ENCODE measurements around the gene PPP6C. TPM values are rescaled to one million over a fixed set of nuclear protein-coding genes. Genes with fewer than 3 reads are reported as not detected.

Gene PPP6C
- total and polyA plus RNA-seq, 2 donors (not counting 1 experiment from before 2014, with no cell fraction given) = 12.7 to 47.9 TPM

GRCh38 chr9:125153712-125154367 lies 35.8 kb downstream of the PPP6C start:
- Histone ChIP-seq H3K27ac (ENCODE audit: insufficient read depth, low read length) (no peak overlapping the region), H3K4me3 (replicated peaks in 1 of 4; ENCODE audit: control extremely low read depth in 1 of 4, insufficient read depth in 1 of 4, low read depth in 3 of 4, low read length in 4 of 4) (no peak overlapping the region), H4K20me1 (ENCODE audit: control insufficient read depth, extremely low read depth, insufficient read depth, low read length) (no peaks in the 10 kb centered on the region), H3K9me3 (ENCODE audit: control insufficient read depth, insufficient read depth, low read depth, low read length) (no peaks in the 10 kb centered on the region), H3K4me1 (ENCODE audit: control insufficient read depth, extremely low read depth, insufficient read depth, low read length) (no peaks in the 10 kb centered on the region), H2AFZ (ENCODE audit: low read length) (no peak overlapping the region), H3K79me2 (ENCODE audit: control insufficient read depth, insufficient read depth, low read length) (no peaks in the 10 kb centered on the region), H3K27me3 (ENCODE audit: control insufficient read depth, insufficient read depth, low read length) (no peaks in the 10 kb centered on the region), H3K36me3 (ENCODE audit: control insufficient read depth, insufficient read depth, low read length) (peaks cover 2% of the 10 kb centered on the region), H3K9ac (ENCODE audit: insufficient read depth, low read length) (no peak overlapping the region), H3K4me2 (ENCODE audit: extremely low read depth, insufficient read depth, low read length) (no peak overlapping the region)
- peak in 1 of 2 donors; percentile 30 for DNase-seq (ENCODE audit: low read depth in 2 of 2)
- TF ChIP-seq, protein P1, sequence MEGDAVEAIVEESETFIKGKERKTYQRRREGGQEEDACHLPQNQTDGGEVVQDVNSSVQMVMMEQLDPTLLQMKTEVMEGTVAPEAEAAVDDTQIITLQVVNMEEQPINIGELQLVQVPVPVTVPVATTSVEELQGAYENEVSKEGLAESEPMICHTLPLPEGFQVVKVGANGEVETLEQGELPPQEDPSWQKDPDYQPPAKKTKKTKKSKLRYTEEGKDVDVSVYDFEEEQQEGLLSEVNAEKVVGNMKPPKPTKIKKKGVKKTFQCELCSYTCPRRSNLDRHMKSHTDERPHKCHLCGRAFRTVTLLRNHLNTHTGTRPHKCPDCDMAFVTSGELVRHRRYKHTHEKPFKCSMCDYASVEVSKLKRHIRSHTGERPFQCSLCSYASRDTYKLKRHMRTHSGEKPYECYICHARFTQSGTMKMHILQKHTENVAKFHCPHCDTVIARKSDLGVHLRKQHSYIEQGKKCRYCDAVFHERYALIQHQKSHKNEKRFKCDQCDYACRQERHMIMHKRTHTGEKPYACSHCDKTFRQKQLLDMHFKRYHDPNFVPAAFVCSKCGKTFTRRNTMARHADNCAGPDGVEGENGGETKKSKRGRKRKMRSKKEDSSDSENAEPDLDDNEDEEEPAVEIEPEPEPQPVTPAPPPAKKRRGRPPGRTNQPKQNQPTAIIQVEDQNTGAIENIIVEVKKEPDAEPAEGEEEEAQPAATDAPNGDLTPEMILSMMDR (conservative IDR thresholded peaks at IDR 0.05 in 1 of 2, IDR thresholded peaks at IDR 0.05 in 1 of 2; ENCODE audit: low read depth in 1 of 2, low read length in 2 of 2) = no peak

DNA sequence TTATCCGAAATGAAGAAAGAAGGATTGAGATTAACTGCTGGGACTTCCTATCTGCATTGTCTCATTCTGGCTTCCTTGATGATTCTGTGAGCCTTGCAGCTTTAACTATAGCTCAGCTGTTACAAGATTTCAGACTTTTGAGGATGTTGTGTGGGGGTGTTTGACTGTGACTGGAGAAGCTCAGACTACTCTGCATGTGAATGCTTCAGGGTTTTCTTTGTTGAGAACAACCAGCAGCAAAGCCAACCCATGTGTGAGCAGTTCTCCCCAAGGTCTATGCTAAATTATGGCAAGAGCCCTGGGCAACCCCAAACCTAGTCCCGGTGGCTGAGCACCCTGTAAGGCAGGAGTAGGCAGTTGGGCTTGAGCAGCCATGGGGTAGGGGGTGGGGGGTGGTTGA lies 37.9 kb downstream of the PPP6C start:
- Histone ChIP-seq H3K4me3 (replicated peaks in 1 of 4; ENCODE audit: control extremely low read depth in 1 of 4, insufficient read depth in 1 of 4, low read depth in 3 of 4, low read length in 4 of 4) (no peak overlapping the region), H3K4me2 (ENCODE audit: extremely low read depth, insufficient read depth, low read length) (no peak overlapping the region), H3K9me3 (ENCODE audit: control insufficient read depth, insufficient read depth, low read depth, low read length) (no peaks in the 10 kb centered on the region), H3K79me2 (ENCODE audit: control insufficient read depth, insufficient read depth, low read length) (no peaks in the 10 kb centered on the region), H3K27ac (ENCODE audit: insufficient read depth, low read length) (no peak overlapping the region), H3K9ac (ENCODE audit: insufficient read depth, low read length) (no peak overlapping the region), H3K4me1 (ENCODE audit: control insufficient read depth, extremely low read depth, insufficient read depth, low read length) (peaks cover 6% of the 10 kb centered on the region), H3K27me3 (ENCODE audit: control insufficient read depth, insufficient read depth, low read length) (no peaks in the 10 kb centered on the region), H3K36me3 (ENCODE audit: control insufficient read depth, insufficient read depth, low read length) (peaks cover 2% of the 10 kb centered on the region), H2AFZ (ENCODE audit: low read length) (no peak overlapping the region), H4K20me1 (ENCODE audit: control insufficient read depth, extremely low read depth, insufficient read depth, low read length) (no peaks in the 10 kb centered on the region)
- no peak for DNase-seq (ENCODE audit: low read depth in 2 of 2)
- no peak for TF ChIP-seq EZH2 (IDR thresholded peaks at IDR 0.05; ENCODE audit: low read length, missing control alignments)
- TF ChIP-seq, protein P1 (conservative IDR thresholded peaks at IDR 0.05 in 1 of 2, IDR thresholded peaks at IDR 0.05 in 1 of 2; ENCODE audit: low read depth in 1 of 2, low read length in 2 of 2) = no peak

GRCh38 chr9:125150349-125151245 lies 39.0 kb downstream of the PPP6C start:
- DNase-seq (ENCODE audit: low read depth in 2 of 2) = no peak
- Histone ChIP-seq H3K27ac (ENCODE audit: insufficient read depth, low read length) (no peak overlapping the region), H3K27me3 (ENCODE audit: control insufficient read depth, insufficient read depth, low read length) (no peaks in the 10 kb centered on the region), H3K36me3 (ENCODE audit: control insufficient read depth, insufficient read depth, low read length) (peaks cover 2% of the 10 kb centered on the region), H3K9me3 (ENCODE audit: control insufficient read depth, insufficient read depth, low read depth, low read length) (no peaks in the 10 kb centered on the region), H2AFZ (ENCODE audit: low read length) (no peak overlapping the region), H3K4me2 (ENCODE audit: extremely low read depth, insufficient read depth, low read length) (no peak overlapping the region), H3K4me3 (replicated peaks in 1 of 4; ENCODE audit: control extremely low read depth in 1 of 4, insufficient read depth in 1 of 4, low read depth in 3 of 4, low read length in 4 of 4) (no peak overlapping the region), H4K20me1 (ENCODE audit: control insufficient read depth, extremely low read depth, insufficient read depth, low read length) (no peaks in the 10 kb centered on the region), H3K9ac (ENCODE audit: insufficient read depth, low read length) (no peak overlapping the region), H3K79me2 (ENCODE audit: control insufficient read depth, insufficient read depth, low read length) (no peaks in the 10 kb centered on the region), H3K4me1 (ENCODE audit: control insufficient read depth, extremely low read depth, insufficient read depth, low read length) (peaks cover 7% of the 10 kb centered on the region)
- no peak for TF ChIP-seq EZH2 (IDR thresholded peaks at IDR 0.05; ENCODE audit: low read length, missing control alignments)
- TF ChIP-seq, protein P1 (conservative IDR thresholded peaks at IDR 0.05 in 1 of 2, IDR thresholded peaks at IDR 0.05 in 1 of 2; ENCODE audit: low read depth in 1 of 2, low read length in 2 of 2) = no peak
